ENCODE results near the gene LIN7C.
"Not testable (repeated sequence)": the region's sequence is repeated elsewhere in the genome, so short reads cannot be mapped to it uniquely, and the experiment has no call there.

The LIN7C gene

GRCh38 chr11:27506200-27507182 lies at the start of gene LIN7C:
Gene LIN7C, minus strand, starts transcription at chr11:27506769. Its CDS starts 17 bp downstream, at chr11:27506752.
- DNase-seq, result peak; percentile 96

GRCh38 chr11:27555264-27555663 lies 48.7 kb upstream of the LIN7C start:
- no peak for DNase-seq

GRCh38 chr11:27553186-27553585 lies 46.6 kb upstream of the LIN7C start:
- no peak for DNase-seq

DNA sequence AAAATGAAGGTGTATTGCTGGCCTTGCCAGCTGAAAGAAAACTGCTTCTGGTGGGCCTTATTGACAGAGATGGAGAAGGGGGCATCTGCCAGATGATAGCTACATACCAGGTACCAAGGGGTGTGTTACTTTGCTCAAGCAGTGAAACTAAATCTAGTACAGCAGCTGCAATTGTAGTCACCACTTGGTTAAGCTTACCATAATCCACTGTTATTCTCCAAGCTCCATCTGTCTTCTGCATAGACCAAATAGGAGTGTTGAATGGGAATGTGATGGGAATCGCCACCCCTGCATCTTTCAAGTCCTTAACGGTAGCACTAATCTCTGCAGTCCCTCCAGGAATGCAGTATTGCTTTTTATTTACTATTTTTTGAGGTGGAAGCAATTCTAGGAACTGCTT lies 45.8 kb upstream of the LIN7C start:
- no peak for DNase-seq

- DNase-seq, result no peak
Measured at GRCh38 chr11:27551127-27551526, 44.6 kb upstream of the LIN7C start.

DNA sequence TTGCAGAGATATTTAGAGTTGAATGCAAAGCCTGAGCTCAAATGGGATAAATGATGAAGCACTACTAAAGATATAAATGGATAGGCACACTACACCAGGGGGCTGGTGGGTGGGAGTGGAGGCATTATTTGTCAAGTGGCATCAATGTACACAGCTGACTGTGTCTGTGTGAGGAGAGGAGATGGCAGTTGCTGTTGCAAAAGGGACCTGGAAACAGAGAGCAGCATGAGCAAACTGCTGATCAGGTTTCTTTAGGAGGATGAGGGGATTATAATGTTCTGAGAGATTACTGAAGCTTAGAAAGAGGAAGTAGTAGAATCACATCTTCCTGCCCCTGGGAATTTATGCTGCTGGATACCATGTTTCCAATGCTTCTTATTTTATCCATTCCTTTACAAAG lies 39.4 kb upstream of the LIN7C start:
- no peak for DNase-seq

DNA sequence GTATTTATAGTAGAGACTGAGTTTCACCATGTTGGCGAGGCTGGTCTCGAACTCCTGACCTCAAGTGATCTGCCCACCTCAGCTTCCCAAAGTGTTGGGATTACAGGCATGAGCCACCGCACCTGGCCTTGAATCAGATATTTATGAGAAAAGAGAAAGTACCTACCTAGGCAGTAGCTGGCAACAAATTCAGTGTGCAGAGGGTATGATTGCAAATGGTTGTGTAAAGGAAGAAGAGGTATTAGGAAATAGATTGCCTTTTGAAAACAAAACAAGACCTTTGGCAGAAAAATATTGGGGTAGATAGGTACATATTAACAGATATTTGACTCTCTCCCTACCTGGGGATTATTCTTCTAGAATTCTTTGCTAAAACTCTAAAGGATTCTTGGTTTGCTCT lies 38.5 kb upstream of the LIN7C start:
- no peak for DNase-seq

- no peak for DNase-seq
Measured at GRCh38 chr11:27541790-27542189, 35.2 kb upstream of the LIN7C start.

- DNase-seq, result no peak
Measured at GRCh38 chr11:27540051-27540450, 33.5 kb upstream of the LIN7C start.

- no peak for DNase-seq
Measured at GRCh38 chr11:27535103-27535502, 28.5 kb upstream of the LIN7C start.

DNA sequence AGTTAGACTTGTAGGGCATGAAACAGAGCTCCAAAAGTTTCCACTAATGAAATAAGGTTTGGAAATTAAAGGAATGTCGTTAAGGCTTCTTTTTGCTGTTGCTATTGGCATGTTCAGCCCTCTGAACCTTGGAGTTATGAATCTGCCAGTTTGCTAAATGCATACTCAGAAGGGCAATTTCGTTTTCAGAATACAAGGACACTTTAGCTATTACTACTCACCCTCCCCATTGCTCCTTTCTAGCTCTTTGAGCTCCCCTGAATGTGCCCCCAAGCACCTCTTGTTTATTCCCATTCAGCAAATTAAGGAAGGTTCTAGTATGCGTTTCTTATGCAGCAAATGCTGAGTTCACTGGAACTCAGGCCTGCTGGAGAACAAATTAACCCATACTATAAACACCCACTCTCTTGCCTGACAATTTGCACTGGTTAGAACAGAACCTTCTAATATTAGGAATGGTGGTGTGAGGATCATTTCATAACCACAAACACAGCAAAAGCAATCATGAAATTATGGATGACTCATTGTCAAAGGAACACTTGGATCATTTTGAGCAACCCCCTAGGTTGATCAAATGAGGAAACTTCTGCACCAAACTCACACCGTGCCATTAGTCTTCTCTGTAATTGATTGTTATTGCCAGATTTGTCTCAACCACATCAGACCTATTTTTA lies 26.2 kb upstream of the LIN7C start:
- DNase-seq, result peak; percentile 17

DNA sequence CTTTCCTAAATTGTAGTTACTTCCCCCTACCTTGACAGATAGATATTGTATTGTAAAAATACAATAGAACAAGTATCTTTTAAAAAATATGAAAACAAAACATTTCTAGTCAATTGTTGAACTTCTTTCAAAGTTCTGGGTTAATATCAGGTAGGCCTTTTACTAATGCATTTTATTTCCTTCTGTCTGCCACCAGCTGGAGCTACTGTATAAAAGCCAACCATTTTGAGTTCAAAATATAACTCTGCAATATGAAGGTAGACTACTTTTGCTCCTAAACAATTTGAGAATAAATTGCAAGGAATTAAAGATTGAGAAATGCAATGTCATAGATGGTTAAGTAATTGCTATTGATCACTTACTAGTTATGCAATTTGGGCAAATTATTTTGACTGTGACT lies 22.1 kb upstream of the LIN7C start:
- no peak for DNase-seq

GRCh38 chr11:27526535-27526934 lies 20.0 kb upstream of the LIN7C start:
- DNase-seq, result no peak

- DNase-seq, result no peak
Measured at GRCh38 chr11:27525824-27526516, 19.4 kb upstream of the LIN7C start.

- DNase-seq, result peak; percentile 80
Measured at GRCh38 chr11:27524155-27524554, 17.6 kb upstream of the LIN7C start.

DNA sequence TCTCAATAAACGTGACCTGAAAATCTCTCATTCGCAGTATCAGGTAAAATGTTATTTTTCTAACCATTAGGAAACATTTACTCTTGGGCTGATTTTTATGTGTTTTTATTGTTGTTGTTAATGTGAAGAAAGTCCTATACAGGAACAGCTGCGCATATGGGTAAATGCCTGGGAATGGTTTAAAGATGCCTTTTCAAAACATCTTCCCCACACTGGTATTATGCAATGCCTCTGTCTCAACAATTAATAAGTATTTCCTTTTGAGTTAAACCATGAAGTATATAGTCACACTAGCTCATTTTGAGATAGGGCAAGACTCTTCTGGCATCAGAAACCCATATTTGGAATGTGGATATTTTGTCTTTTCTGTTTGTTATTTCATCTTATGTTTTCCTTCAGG lies 13.7 kb upstream of the LIN7C start:
- no peak for DNase-seq

- no peak for DNase-seq
Measured at GRCh38 chr11:27518518-27518917, 11.9 kb upstream of the LIN7C start.

DNA sequence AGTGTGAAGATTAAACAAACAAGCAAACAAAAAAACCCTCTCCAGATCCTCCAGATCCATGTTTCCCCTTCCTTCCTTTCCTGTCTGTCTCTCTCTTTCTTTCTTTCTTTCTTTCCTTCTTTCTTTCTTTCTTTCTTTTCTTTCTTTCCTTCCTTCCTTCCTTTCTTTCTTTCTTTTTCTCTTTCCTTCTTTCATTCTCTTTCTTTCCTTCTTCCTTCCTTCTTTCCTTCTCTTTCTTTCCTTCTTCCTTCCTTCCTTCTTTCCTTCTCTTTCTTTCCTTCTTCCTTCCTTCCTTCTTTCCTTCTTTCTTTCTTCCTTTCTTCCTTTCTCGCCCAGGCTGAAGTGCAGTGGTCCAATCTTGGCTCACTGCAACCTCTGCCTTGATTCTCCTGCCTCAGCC lies 10.9 kb upstream of the LIN7C start:
- DNase-seq, result not testable (repeated sequence)

- DNase-seq, result peak; percentile 84
Measured at GRCh38 chr11:27514558-27514957, 8.0 kb upstream of the LIN7C start.

DNA sequence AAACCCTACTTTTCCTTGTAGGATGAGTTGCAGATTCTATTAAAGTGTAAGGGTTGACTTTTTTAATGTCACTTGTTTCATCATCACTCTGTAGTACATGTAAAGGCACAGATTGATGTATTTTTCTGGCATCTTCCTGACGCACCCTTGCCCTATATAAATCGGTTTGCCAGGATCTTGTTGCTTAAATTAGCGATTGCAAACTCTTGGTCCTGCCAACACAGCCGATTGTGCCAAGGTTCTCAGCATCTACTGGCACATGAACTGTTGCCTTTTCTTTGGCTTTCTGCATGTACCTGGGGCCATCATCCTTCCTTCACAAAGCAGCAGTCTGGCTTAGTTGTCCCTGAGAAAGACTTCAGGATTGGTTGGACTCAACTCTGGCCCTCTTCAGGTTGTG lies 7.5 kb upstream of the LIN7C start:
- no peak for DNase-seq

GRCh38 chr11:27513389-27513788 lies 6.8 kb upstream of the LIN7C start:
- DNase-seq, result no peak

DNA sequence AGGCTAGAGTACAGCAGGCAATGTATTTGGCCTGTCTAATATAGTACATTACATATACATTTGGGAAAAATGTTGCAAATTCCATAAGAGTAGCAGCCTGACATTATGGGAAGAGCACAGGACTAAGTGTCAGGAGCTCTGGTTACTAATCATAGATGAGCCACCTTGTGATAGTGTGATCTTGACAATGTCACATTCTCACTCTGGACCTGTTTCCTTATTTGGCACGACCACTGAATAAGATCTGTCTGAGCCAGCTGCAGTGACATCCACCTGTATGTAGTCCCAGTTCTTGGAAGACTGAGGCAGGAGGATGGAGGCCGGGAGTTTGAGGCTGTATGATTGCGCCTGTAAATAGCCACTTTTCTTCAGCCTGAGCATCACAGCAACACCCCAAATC lies 5.7 kb upstream of the LIN7C start:
- no peak for DNase-seq

DNA sequence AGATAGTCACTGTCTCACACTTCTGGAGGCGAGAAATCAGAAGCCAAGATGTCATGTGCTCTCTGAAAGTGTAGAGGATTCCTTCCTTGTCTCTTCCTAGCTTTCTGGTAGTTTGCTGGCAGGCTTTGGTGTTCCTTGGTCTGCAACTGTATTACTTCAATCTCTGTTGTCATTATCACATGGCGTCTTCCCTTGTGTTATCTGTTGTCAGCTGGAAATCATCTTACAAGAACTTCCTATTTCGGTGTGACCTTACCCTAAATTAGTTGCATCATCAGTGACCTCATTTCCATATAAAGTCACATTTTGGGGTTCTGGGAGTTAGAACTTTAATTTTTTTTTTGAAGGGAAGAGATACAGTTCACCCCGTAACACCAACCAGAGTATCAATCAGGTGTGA lies 3.3 kb upstream of the LIN7C start:
- DNase-seq, result no peak
